GM10248 (cell line): ENCODE data around the gene STX16.

Source experiments
- CTCF ChIA-PET: fragments of 300-600 bp; sonication (Branson Sonifier 250); formaldehyde crosslinking; extraction: SDS; loops from one replicate; lab custom pipeline; 2021; ENCODE audit warnings: antibody characterized with exemption; lab: Yijun Ruan, JAX
- POLR2A ChIA-PET: fragments of 350-650 bp; sonication (Branson Sonifier 250); formaldehyde crosslinking; extraction: SDS; loops from one replicate; lab custom pipeline; 2020; ENCODE audit warnings: antibody characterized with exemption; lab: Yijun Ruan, JAX
- DNase-seq: peaks from one replicate; pipeline ENCODE4 v3.0.0; 2012; ENCODE audit errors: extremely low spot score
- TF ChIP-seq, protein P1 (sequence below): IDR thresholded peaks from 2 replicates; pipeline ENCODE4 v1.5.1; 2012; ENCODE audit warnings: mild to moderate bottlenecking, low read depth; ENCODE audit errors: extremely low read depth, missing control alignments, control extremely low read depth

Gene STX16

DNA sequence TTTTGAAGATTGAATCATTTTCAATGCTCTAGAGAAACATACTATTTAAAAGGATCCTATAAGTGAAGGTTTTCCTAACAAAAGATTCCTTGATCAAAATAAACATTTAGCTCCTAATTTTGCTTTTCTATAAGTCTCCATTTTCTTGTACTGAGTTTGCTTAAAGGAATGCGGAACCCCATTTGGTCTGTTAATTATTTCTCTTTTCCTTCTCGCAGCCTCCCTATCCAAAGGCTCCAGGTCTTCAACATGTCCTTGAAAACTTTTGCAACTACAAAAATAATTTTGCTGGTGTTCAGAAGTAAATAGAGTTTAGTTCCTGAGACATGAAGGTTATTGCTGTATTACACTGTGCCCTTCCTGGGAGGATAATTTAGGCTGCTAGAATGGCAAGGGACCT lies 33.2 kb downstream of the STX16 start:
- no peak for DNase-seq
- POLR2A ChIA-PET, result no interaction called here
- CTCF ChIA-PET, result no interaction called here
- TF ChIP-seq, protein P1, sequence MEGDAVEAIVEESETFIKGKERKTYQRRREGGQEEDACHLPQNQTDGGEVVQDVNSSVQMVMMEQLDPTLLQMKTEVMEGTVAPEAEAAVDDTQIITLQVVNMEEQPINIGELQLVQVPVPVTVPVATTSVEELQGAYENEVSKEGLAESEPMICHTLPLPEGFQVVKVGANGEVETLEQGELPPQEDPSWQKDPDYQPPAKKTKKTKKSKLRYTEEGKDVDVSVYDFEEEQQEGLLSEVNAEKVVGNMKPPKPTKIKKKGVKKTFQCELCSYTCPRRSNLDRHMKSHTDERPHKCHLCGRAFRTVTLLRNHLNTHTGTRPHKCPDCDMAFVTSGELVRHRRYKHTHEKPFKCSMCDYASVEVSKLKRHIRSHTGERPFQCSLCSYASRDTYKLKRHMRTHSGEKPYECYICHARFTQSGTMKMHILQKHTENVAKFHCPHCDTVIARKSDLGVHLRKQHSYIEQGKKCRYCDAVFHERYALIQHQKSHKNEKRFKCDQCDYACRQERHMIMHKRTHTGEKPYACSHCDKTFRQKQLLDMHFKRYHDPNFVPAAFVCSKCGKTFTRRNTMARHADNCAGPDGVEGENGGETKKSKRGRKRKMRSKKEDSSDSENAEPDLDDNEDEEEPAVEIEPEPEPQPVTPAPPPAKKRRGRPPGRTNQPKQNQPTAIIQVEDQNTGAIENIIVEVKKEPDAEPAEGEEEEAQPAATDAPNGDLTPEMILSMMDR, result no peak

DNA sequence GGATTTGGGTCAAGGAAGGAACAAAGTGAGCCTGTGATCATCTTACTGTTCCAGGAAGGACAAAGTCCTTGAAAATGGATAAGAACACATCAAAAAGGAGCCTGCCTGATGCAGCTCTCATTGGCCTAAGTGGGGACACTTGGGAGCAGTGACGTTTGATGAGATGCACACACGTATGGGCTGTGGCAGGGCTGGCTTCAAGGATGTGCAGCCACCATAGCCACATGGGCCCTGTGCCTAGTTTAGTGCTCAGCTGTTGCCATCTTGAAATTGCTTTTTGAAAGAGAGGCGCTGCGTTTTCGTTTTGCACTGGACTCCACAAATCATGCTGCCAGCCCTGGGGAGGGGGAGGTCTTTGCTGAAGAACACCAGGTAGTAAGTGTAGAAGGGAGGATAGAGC lies 34.9 kb downstream of the STX16 start:
- DNase-seq, result no peak
- POLR2A ChIA-PET, result no interaction called here
- TF ChIP-seq, protein P1, result no peak
- CTCF ChIA-PET, result no interaction called here

DNA sequence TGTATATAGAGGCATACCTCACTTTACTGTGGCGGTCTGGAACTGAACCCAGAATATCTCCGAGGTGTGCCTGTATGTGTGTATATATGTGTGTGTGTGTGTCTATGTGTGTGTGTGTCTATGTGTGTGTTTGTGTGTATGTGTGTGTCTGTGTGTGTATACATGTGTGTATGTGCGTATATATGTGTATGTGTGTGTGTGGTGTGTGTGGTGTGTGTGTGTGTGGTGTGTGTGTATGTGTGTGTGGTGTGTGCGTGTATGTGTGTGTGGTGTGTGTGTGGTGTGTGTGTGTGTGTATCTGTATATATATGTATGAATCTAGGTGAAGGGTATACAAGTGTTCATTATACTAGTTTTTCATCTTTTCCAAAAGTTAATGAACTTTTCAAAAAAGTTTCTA lies 37.3 kb downstream of the STX16 start:
- POLR2A ChIA-PET, result no interaction called here

DNA sequence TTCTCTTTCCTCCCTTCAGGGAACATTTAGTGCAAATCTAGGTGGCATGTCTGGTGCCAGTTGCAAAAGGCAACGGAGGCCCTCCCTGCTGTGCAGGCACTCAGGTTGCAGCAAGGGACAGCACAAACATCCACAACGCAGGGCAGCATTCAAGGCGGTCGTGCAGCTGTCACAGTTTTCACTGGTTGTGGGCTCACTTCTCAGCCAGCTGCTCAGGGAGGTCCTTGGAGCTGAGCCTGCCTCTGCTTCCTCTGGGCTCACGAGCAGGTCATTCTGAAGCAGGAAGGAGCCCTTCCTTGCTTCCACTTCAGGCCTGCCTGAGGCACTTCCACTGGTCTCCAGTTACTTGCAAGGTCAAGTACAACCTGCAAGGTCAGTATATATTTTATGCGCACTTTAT lies 37.8 kb downstream of the STX16 start:
- TF ChIP-seq, protein P1, result no peak
- POLR2A ChIA-PET, result no interaction called here
- CTCF ChIA-PET, result no interaction called here
- DNase-seq, result no peak

More for the DNA sequence above, 37.3 kb downstream of the STX16 start:
- no peak for DNase-seq
- CTCF ChIA-PET, result no interaction called here
- TF ChIP-seq, protein P1, result no peak

DNA sequence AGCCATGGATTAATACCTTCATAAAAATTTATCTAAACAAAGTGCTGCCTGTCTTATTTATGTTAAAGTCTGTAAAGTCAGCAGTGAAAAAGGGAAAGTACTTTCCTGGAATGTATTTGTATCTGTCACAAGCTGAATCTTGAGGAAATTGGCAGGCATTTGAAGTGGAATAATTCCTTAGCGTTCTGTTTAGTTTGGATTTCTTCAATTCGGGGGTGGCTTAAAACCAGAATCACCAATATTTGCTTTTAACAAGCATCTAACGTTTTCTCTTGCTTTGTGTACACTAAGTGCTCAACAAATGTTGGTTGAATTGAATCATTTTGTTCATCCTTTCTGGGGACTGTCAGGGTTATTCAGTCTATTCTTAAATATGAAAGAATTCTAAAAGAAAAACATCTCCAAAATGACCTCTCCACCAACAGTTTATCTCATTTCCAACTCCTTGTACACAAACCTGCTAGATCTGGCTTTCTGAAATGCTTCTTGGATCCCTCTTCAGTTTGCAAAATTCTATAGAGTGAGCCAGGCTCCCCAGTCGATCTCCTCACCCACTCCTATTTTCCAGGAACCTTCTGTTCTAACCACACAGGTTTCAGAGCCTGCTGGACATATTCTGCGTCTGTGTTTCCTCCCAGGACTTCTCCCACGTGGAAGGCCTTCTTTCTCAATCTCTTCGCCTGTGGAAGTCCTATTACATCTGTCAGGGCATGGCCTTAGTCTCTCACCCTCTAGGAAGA lies 39.5 kb downstream of the STX16 start:
- TF ChIP-seq, protein P1, result no peak
- no peak for DNase-seq
- ChIA-PET CTCF (interaction anchor here (0.8 to 1.6 kb wide), 7 partner anchors 12 to 453 kb away, joined by 3 to 5 read pairs (median 3); no protein-coding TSS in a partner anchor), POLR2A (interaction anchor here (0.7 kb wide), 1 partner anchor 53 kb away, joined by 4 read pairs; no protein-coding TSS in a partner anchor)

DNA sequence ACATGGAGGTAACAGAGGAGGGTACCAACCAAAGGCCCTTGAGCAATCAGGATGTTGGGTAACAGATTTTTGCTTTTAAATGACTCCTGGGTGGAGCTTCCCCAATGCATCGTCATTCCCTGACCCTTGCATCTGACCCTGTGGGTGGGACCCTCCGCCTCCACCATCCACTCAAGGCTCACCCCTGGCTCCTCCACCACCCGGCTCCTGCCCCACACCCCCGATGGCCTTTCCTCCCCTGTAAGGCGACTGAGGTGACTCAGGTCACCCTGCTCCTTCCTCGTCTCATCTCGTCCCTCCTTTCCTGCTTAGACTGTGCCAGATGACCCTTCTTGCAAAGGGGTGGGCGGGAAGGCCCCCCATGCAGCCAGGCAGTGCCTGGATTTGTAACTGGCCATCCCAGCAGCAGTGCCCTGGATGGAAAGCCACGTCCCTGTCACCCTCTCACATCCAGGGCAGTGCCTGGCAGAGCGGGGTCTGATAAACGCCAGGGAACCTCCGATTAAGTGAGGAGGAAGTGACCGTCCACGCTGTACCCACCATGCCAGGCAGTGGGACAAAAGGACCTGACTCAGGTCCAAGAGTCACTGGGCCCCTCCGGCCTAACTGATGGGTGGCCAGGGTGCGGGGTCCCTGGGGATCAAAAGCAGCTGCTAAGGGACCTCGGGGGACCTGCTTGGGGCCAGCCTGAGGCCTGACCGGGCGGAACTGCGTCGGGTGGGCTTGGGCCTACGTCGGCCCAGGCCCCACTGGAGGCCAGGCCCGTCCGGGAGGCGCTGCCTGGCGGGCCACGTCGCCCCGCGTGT lies 40.9 kb downstream of the STX16 start:
- TF ChIP-seq, protein P1, result no peak
- ChIA-PET POLR2A (no interaction called here), CTCF (interaction anchor here (0.7 to 2.0 kb wide), 7 partner anchors 13 to 590 kb away, joined by 3 to 10 read pairs (median 3); partner anchors contain the start of gene STX16)

More for the DNA sequence above, 40.9 kb downstream of the STX16 start:
- DNase-seq, result no peak
